Measurements from ENCODE around the gene SPAG6.

- TF ChIP-seq POLR2A (IDR thresholded peaks at IDR 0.05; ENCODE audit: low read length) = no peak
- no peak for TF ChIP-seq GATA1 (IDR thresholded peaks at IDR 0.05; ENCODE audit: low read depth, low read length)
Measured at GRCh38 chr10:22351131-22351703, 5.9 kb downstream of the SPAG6 start.

Data from erythroblast (primary cell).